HEK293T (cell line): ENCODE data around the gene NUF2.

Experiments used
- FOXK2 ChIP-seq: fragments of 450-650 bp; IDR thresholded peaks from 2 replicates; pipeline ENCODE4 v1.6.1; 2016; ENCODE audit warnings: mild to moderate bottlenecking
- HDGF ChIP-seq: fragments of 450-650 bp; IDR thresholded peaks from 2 replicates; pipeline ENCODE4 v1.6.1; 2017; ENCODE audit warnings: antibody characterized with exemption, borderline replicate concordance
- SP1 ChIP-seq: fragments of 450-650 bp; IDR thresholded peaks from 2 replicates; pipeline ENCODE4 v1.6.1; 2017

- no peak for TF ChIP-seq SP1
- no peak for TF ChIP-seq FOXK2
- TF ChIP-seq HDGF, result no peak
Observed at GRCh38 chr1:163331116-163331515, 9.4 kb downstream of the NUF2 start.
